COLO668 (cell line): Measurements from ENCODE around the gene ALDH1L1.
A peak's percentile ranks its signal among the peaks of the same experiment; 100 is the strongest.

Experiments
- DNase-seq: peaks from one replicate; lab custom pipeline; 2025; ENCODE audit not compliant: unreplicated experiment; lab: John Stamatoyannopoulos, UW

ALDH1L1 gene

DNA sequence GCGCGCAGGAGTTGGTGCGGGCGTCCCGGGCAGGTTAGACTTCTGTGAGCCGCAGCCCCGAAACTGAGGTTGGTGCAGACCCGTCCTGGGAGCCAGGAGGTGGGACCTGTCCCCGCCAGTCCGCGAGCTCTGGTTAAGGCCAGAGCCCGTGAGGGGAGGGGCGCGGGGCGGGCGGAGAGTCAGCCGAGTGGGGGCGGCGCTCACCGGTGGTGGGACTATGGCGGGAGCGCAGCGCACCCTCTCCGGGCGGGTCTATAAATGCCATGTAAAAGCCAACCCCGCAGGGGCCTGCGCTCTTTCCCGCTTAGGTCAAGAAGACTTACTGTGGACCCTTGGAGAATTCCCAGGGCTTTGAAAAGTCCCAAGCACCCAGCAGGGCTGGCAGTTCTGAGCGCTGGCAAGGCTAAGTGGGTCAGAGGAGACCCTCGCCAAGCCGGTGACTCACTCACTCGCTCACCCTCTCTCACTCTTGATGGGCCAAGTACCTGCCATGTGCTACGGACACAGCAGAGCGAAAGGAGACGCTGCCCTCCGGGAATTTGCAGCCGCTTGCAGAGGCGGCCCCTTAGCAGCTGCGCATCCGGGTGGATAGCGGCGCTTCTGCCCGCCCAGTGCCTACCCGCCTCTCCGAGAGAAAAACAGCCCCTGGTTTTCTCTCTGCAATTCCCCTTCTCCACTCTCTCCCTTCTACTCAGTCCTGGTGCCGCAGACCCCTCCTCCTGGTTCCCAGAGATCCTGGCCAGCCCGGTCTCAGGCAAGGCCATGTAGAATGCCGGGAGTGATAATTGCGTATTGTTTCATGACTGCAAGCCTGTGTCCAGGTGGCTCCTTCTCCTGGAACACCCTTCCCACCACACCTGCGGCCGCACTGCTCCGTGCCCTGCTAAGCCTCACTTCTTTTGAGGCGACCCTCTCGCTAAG is at the start of gene ALDH1L1:
Gene ALDH1L1 (minus strand): TSS at position 110 of the 921 bp plus-strand sequence. CDS start 19,607 bp downstream, outside the sequence.
- peak; percentile 21 for DNase-seq

DNA sequence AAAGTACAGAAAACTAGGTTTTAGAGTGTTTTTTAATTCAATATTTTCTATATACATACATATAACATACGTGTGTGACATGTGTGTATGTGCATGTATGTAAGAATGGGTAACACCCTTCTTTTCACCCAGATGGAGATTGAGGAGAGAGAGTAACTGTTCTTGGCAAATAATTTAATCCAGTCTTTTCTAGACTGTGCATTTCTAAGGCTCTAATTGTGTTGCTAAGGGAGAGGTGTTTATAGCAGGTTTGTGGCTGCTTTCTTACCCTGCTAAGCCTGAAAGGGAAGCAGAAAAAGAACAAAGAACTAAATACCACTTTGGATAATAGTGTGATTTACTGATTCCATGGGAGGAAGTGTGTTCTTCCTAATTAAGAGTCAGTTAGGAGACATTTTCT is 46.0 kb upstream of the ALDH1L1 start:
- no peak for DNase-seq

GRCh38 chr3:126216416-126216815 is 36.0 kb upstream of the ALDH1L1 start:
- no peak for DNase-seq

DNA sequence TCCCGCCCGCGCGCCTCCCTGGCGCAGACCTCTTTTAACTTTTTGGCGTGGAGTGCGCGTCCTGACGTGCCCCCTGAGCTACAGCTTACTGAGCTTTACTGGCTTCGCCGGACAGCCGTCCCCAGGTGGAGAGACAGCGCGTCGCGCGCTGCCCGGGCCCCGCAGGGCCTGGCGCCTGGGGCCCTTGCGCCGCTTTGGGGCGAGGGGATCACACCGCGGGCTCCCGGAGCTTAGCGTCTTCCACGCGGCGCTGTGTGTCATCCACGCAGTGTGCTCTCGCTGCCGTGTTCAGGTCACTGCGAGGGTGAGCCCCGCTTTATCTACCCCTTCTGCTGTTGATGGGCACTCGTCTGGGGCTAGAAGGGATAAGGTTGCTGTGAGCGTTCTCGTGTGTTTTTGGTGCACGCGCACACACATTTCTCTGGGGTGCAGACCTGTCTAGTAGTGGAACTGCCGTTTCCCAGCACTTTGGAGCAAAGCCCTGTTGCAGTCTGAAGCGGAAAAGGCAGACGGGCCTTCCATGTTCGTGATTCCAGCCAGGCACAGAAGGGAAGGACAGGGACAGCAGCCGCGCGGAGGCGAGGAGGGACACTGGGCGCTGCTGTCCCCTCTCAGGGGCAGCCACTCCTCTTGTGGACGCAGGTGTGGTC is 33.1 kb upstream of the ALDH1L1 start:
- no peak for DNase-seq

- peak; percentile 17 for DNase-seq
Observed at GRCh38 chr3:126212620-126213378, 32.4 kb upstream of the ALDH1L1 start.

- no peak for DNase-seq
Observed at GRCh38 chr3:126212250-126212619, 31.8 kb upstream of the ALDH1L1 start.

- DNase-seq = no peak
Observed at GRCh38 chr3:126211569-126211968, 31.2 kb upstream of the ALDH1L1 start.

- no peak for DNase-seq
Observed at GRCh38 chr3:126210606-126211005, 30.2 kb upstream of the ALDH1L1 start.

- no peak for DNase-seq
Observed at GRCh38 chr3:126209741-126210140, 29.4 kb upstream of the ALDH1L1 start.

- peak; percentile 51 for DNase-seq
Observed at GRCh38 chr3:126208606-126209256, 28.3 kb upstream of the ALDH1L1 start.

DNA sequence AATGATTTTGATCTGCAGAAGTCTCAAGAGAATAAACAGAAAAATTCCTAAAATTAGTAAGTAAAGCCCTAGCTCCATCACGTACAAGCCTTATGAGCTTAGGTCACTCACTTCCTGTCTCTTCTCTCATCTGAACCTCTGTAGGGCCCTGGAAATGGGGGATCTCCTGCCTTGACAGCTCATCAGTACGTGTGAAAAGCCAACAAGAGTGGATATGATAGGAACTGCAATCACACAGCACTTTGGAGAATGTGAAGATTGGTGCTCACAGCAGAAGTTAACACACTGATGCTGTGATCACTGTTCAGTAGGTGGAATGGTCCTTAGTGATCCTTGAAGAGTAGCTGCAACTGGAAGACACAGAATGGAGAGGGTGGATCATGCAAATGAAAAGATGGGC is 27.8 kb upstream of the ALDH1L1 start:
- DNase-seq = no peak

- DNase-seq = no peak
Observed at GRCh38 chr3:126207166-126207565, 26.8 kb upstream of the ALDH1L1 start.

DNA sequence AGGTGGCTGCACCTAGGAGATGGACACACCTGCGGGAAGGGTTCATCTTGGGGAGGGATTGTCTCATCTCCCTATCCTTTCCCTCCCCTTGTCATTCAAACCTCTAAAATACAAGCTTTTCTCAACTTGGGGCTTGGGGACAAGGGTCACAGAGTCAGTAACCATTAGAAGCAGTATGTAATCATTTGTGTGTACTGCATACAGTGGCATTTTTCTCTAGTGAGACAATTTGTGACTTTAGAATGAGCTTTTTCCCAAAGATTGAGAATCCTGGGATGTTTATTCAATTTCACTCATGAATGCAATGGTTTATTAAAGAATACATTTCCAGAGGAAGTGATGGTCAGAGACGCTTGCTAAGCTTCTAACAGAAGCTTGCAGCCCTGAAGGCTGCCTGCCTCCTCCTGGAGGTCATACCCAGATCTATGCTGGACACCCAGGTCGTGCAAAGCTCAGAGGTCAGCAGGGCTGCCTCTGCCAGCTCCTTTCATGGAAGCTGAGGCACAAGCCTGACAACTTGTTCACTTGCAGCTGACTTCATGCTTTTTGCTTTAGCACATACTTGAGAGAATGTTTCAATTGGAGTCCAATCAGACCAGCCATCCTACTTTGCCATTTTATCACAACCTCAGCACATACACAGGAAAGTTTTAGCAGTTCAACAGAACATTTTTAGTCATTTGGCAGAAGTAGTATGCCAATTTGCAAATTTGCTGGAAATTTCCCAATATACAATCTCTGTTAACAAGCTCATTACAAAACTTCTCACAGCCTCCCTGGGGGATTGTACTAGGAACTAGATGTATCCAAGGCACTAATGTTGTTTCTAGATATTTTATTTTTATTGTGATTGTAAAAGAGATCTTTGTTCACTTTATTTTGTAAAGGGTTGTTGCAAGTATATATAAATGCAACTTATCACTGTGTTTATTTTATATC is 25.6 kb upstream of the ALDH1L1 start:
- no peak for DNase-seq

GRCh38 chr3:126202680-126203079 is 22.3 kb upstream of the ALDH1L1 start:
- DNase-seq = no peak

DNA sequence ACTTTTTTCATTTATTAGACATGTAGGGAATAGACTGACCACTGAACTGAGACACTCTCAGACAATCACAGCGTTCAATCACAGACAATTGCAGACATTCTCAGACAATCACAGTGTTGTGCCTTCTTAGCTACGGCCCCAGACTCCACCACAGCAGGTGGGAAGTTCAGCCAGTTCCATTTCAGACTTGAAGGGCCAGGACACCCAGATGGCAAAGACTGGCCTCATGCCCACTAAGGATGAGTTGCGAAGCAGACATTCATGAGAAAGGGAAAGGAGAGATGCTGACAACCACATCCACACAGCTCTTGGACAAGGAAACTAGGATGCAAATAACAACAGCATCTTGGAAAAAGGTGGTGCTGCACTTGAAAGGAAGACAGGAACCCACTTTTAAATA is 21.9 kb upstream of the ALDH1L1 start:
- no peak for DNase-seq

DNA sequence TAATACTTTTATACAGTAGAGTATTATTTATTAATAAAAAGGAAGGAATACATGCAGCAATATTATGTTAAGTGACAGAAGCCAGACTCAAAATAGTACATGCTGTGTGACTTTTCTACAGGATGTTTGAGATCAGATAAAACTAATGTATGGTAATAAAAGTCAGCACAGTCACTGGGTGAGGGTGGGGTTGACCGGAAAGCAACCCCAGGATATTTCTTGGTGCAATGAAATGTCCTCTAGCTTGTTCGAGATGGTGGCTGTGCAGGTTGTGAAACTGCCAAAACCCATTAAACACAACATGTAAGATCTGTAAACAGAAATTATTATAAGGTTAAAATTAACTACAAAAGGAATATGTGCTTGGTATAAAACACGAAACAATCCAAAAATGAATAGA is 20.8 kb upstream of the ALDH1L1 start:
- DNase-seq = no peak

DNA sequence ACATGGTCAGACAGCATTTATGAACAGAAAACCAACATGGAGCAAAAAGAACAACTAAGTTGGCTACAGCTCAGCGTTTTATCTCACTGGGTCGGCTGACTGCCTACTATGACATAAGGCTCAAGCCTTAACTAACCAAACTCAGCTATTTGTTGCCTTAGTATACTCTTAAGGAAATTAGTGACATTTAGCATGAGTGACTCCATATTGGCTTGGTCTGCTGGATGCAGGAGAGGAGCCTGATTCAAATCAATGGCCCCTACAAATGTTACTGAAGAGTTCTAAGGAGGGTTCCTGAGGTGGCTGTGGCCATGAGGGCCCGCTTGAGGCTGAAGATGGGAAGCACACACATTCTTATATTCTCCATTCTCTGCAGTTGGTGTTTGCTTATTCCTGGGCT is 20.1 kb upstream of the ALDH1L1 start:
- no peak for DNase-seq

DNA sequence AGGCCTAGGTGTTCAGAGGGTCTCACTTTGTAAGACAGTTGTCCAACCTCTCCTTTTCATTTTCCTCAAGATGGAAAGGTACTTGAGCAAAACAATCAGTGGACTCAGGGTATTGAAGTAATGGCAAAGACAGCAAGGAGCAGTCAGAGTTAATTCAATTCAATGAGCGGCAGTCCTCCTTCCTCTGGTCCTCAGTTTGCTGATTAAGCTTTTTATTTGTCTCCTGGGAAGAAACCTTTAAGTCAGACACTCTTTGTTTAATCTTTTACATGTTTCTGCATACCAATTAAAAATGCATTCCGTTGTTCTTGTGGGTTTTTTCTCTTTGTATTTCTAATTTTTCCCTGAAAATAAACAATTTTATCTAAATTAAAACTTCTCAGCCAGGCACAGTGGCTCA is 18.9 kb upstream of the ALDH1L1 start:
- no peak for DNase-seq

- DNase-seq = peak; percentile 23
Observed at GRCh38 chr3:126197854-126198584, 17.6 kb upstream of the ALDH1L1 start.
